Measurements from ENCODE around the gene CBX3. TPM values are rescaled to one million over a fixed set of nuclear protein-coding genes. Genes with fewer than 3 reads are reported as not detected.

Gene CBX3
- total RNA-seq, 1 donor from 2014 or later: 360 TPM

DNA sequence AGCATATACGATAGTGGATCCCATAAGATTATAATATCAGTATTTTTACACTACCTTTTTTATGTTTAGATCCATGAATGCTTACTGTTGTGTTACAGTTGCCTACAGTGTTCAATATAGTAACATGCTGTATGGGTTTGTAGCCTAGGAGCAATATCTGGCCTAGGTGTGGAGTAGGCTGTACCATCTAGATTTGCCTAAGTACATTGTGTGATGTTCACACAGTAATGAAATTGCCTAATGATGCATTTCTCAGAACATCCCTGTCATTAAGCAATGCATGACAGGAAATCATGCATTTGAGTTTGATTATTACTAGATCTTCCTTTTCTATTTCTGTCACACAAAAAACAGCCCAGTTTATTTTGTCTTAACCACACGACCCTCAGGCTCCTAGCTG lies 14.5 kb downstream of the CBX3 start:
- Histone ChIP-seq H3K4me1 (no peaks in the 10 kb centered on the region), H3K27me3 (no peaks in the 10 kb centered on the region), H3K4me2 (no peak overlapping the region), H3K4me3 (no peak overlapping the region), H4K20me1 (ENCODE audit: low read depth) (peaks cover 8% of the 10 kb centered on the region), H3K36me3 (peaks cover 19% of the 10 kb centered on the region), H3K79me2 (ENCODE audit: low read depth) (peaks cover 15% of the 10 kb centered on the region), H3F3A (ENCODE audit: low read depth) (peaks cover 38% of the 10 kb centered on the region), H2AFZ (replicated peaks) (no peak overlapping the region), H3K9ac (no peak overlapping the region), H3K27ac (no peak overlapping the region), H3K9me3 (ENCODE audit: low read depth) (no peaks in the 10 kb centered on the region)
- Mint-ChIP-seq H3K27ac (no peak overlapping the region), H3K4me1 (no peaks in the 10 kb centered on the region), H3K9me3 (no peaks in the 10 kb centered on the region), H3K27me3 (ENCODE audit: insufficient read depth, low read depth) (no peaks in the 10 kb centered on the region), H3K4me3 (no peak overlapping the region), H3K36me3 (peaks cover 18% of the 10 kb centered on the region)
- TF ChIP-seq EZH2 (IDR thresholded peaks at IDR 0.05) (no peak), EZH2phosphoT487 (IDR thresholded peaks at IDR 0.05) (no peak)
- TF ChIP-seq, protein P1, sequence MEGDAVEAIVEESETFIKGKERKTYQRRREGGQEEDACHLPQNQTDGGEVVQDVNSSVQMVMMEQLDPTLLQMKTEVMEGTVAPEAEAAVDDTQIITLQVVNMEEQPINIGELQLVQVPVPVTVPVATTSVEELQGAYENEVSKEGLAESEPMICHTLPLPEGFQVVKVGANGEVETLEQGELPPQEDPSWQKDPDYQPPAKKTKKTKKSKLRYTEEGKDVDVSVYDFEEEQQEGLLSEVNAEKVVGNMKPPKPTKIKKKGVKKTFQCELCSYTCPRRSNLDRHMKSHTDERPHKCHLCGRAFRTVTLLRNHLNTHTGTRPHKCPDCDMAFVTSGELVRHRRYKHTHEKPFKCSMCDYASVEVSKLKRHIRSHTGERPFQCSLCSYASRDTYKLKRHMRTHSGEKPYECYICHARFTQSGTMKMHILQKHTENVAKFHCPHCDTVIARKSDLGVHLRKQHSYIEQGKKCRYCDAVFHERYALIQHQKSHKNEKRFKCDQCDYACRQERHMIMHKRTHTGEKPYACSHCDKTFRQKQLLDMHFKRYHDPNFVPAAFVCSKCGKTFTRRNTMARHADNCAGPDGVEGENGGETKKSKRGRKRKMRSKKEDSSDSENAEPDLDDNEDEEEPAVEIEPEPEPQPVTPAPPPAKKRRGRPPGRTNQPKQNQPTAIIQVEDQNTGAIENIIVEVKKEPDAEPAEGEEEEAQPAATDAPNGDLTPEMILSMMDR (IDR thresholded peaks at IDR 0.05): no peak
- DNase-seq (ENCODE audit: low spot score): no peak

DNA sequence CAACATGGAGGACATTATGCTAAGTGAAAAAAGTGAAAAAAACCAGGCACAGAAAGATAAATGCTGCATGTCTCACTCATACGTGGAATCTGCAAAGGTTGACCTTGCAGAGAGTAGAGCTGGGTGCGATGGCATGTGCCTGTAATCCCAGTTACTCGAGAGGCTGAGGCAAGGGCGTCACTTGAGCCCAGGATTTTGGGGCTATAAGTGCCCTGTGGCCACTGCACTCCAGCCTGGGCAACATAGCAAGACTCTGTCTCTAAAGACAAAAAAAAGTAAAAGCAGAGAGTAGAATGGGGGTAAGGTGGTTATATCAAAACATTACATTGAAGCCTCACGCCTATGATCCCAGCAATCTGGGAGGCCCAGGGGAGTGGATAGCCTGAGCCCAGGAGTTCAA lies 22.8 kb downstream of the CBX3 start:
- H3K27ac Mint-ChIP-seq: no peak overlapping the region
- peaks cover 2% of the 10 kb centered on the region for H3K27me3 Mint-ChIP-seq (ENCODE audit: insufficient read depth, low read depth)
- H3K79me2 ChIP-seq (ENCODE audit: low read depth): no peaks in the 10 kb centered on the region
- H4K20me1 ChIP-seq (ENCODE audit: low read depth): no peaks in the 10 kb centered on the region
- no peak overlapping the region for H3K27ac ChIP-seq
- no peaks in the 10 kb centered on the region for H3K4me1 Mint-ChIP-seq
- no peak overlapping the region for H3K4me2 ChIP-seq
- no peak overlapping the region for H3K9ac ChIP-seq
- H3F3A ChIP-seq (ENCODE audit: low read depth): no peaks in the 10 kb centered on the region
- H2AFZ ChIP-seq (replicated peaks): no peak overlapping the region
- no peaks in the 10 kb centered on the region for H3K27me3 ChIP-seq
- H3K36me3 Mint-ChIP-seq: no peaks in the 10 kb centered on the region
- H3K9me3 Mint-ChIP-seq: peaks cover 6% of the 10 kb centered on the region
- no peaks in the 10 kb centered on the region for H3K36me3 ChIP-seq
- no peaks in the 10 kb centered on the region for H3K4me1 ChIP-seq
- no peak overlapping the region for H3K4me3 ChIP-seq
- no peak overlapping the region for H3K4me3 Mint-ChIP-seq
- DNase-seq (ENCODE audit: low spot score): no peak
- no peaks in the 10 kb centered on the region for H3K9me3 ChIP-seq (ENCODE audit: low read depth)
- TF ChIP-seq, protein P1 (IDR thresholded peaks at IDR 0.05): no peak
- TF ChIP-seq EZH2 (IDR thresholded peaks at IDR 0.05) (no peak), EZH2phosphoT487 (IDR thresholded peaks at IDR 0.05) (no peak)

DNA sequence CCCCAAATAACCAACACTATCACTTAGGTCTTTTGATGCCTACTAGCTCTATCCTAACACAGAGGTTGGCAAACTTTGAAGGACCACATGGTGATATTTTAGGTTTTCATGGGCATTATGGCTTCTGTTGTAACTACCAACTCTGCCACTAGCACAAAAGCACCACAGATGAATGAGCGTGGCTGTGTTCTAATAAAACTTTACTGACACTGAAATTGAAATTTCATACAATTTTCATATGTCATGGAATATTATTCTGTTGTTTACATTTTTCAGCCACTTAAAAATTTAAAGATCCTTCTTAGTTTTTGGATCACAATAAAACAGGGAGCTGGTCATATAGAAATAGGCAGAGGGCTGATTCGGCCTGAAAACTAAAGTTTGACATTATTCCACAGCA lies 26.4 kb downstream of the CBX3 start:
- peaks cover 6% of the 10 kb centered on the region for H3K9me3 Mint-ChIP-seq
- Histone ChIP-seq H3F3A (ENCODE audit: low read depth) (no peaks in the 10 kb centered on the region), H3K4me3 (no peak overlapping the region), H3K27me3 (no peaks in the 10 kb centered on the region), H2AFZ (replicated peaks) (no peak overlapping the region), H3K9me3 (ENCODE audit: low read depth) (no peaks in the 10 kb centered on the region), H4K20me1 (ENCODE audit: low read depth) (no peaks in the 10 kb centered on the region), H3K4me2 (no peak overlapping the region), H3K79me2 (ENCODE audit: low read depth) (no peaks in the 10 kb centered on the region), H3K9ac (no peak overlapping the region), H3K36me3 (no peaks in the 10 kb centered on the region), H3K4me1 (no peaks in the 10 kb centered on the region), H3K27ac (no peak overlapping the region)
- H3K36me3 Mint-ChIP-seq: no peaks in the 10 kb centered on the region
- peaks cover 2% of the 10 kb centered on the region for H3K27me3 Mint-ChIP-seq (ENCODE audit: insufficient read depth, low read depth)
- no peak for DNase-seq (ENCODE audit: low spot score)
- no peak overlapping the region for H3K4me3 Mint-ChIP-seq
- TF ChIP-seq, protein P1 (IDR thresholded peaks at IDR 0.05): no peak
- TF ChIP-seq EZH2phosphoT487 (IDR thresholded peaks at IDR 0.05) (no peak), EZH2 (IDR thresholded peaks at IDR 0.05) (no peak)
- H3K4me1 Mint-ChIP-seq: no peaks in the 10 kb centered on the region
- H3K27ac Mint-ChIP-seq: no peak overlapping the region

Measured in neural progenitor cell (in vitro differentiated cells).